Stomach smooth muscle (tissue), 2 donors: ENCODE measurements around the gene DAZAP2.

ENCODE experiments used
- H3K27ac ChIP-seq: one replicate; pipeline ENCODE4 v1.7.0; 2013; ENCODE audit warnings: mild to moderate bottlenecking, low read length, inconsistent platforms
- H3K27me3 ChIP-seq, 2 donors: one replicate each; pipeline ENCODE4 v1.7.0; 2013; ENCODE audit warnings: low read length in 2 of 2; ENCODE audit not compliant: insufficient read depth in 2 of 2, control insufficient read depth in 1 of 2
- H3K36me3 ChIP-seq, 2 donors: one replicate each; pipeline ENCODE4 v1.7.0; 2013; ENCODE audit warnings: low read length in 2 of 2; ENCODE audit not compliant: control insufficient read depth in 2 of 2, insufficient read depth in 2 of 2
- H3K4me1 ChIP-seq: one replicate; pipeline ENCODE4 v1.7.0; 2013; ENCODE audit warnings: low read length; ENCODE audit not compliant: control insufficient read depth, insufficient read depth
- H3K4me3 ChIP-seq, 2 donors: one replicate each; pipeline ENCODE4 v1.7.0; 2013; ENCODE audit warnings: low read length in 2 of 2
- H3K9ac ChIP-seq, 2 donors: one replicate each; pipeline ENCODE4 v1.7.0; 2013; ENCODE audit warnings: low read length in 2 of 2, mild to moderate bottlenecking in 1 of 2
- H3K9me3 ChIP-seq, 2 donors: one replicate each; pipeline ENCODE4 v1.7.0; 2013; ENCODE audit warnings: low read length in 2 of 2; ENCODE audit not compliant: control insufficient read depth in 2 of 2
- donor health status: healthy.
- donor health status: Pancreatic carcinoma.

Gene DAZAP2

GRCh38 chr12:51227962-51228361 is 10.7 kb upstream of the DAZAP2 start:
- no peak overlapping the region for H3K27ac ChIP-seq
- no peaks in the 10 kb centered on the region for H3K36me3 ChIP-seq
- H3K27me3 ChIP-seq: no peaks in the 10 kb centered on the region
- H3K9ac ChIP-seq: no peak overlapping the region
- H3K4me3 ChIP-seq: no peak overlapping the region
- H3K4me1 ChIP-seq: no peaks in the 10 kb centered on the region
- H3K9me3 ChIP-seq: no peaks in the 10 kb centered on the region

DNA sequence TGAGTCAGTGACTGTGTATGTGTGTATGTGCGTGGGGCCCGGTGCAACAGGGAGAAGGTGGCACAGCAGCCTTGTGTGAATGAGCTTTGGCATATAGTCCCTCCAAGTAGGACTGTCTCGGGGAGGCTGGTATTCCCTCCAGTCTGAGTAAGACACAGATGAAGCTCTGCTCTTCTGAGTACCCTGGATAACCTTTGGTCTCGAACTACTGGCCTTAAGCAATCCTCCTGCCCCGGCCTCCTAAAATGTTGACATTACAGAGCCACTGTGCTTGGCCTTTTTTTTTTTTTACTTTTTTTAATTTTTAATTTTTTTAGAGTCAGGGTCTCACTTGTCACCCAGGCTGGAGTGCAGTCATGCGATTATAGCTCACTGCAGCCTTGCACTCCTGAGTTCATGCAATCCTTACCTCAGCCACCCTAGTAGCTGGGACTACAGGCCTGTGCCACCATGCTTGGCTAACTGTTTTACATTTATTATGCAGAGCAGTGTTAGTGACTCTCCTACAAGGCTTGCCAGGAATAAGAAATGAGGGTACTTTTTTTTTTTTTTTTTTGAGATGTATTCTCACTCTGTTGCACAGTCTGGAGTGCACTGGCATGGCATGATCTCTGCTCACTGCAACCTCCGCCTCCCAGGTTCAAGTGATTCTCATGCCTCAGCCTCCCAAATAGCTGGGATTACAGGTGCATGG is 9.4 kb upstream of the DAZAP2 start:
- Histone ChIP-seq H3K9ac (no peak overlapping the region), H3K4me1 (no peaks in the 10 kb centered on the region), H3K4me3 (no peak overlapping the region), H3K9me3 (no peaks in the 10 kb centered on the region), H3K27ac (no peak overlapping the region), H3K36me3 (no peaks in the 10 kb centered on the region), H3K27me3 (no peaks in the 10 kb centered on the region)

DNA sequence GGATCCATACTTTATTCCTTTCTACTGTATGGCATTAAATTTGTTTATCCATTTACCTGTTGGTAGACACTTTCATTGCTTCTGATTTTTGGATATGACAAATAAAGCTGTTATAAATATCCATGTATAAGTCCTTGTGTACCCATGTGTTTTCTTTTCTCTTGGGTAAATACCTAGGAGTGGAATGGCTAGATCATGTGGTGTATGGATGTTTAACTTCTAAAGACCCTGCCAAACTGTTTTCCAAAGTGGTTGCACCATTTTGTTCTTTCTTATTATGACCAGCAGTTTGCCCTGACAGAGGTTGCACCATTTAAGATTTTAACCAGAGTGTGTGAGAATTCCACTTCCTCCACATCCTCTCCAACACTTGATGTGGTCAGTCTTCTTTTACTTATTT is 6.0 kb upstream of the DAZAP2 start:
- H3K27ac ChIP-seq: no peak overlapping the region
- H3K36me3 ChIP-seq: no peaks in the 10 kb centered on the region
- H3K27me3 ChIP-seq: no peaks in the 10 kb centered on the region
- no peaks in the 10 kb centered on the region for H3K9me3 ChIP-seq
- no peak overlapping the region for H3K9ac ChIP-seq
- H3K4me1 ChIP-seq: no peaks in the 10 kb centered on the region
- H3K4me3 ChIP-seq: no peak overlapping the region

GRCh38 chr12:51234530-51234929 is 4.1 kb upstream of the DAZAP2 start:
- no peaks in the 10 kb centered on the region for H3K36me3 ChIP-seq
- H3K4me3 ChIP-seq: no peak overlapping the region
- no peaks in the 10 kb centered on the region for H3K9me3 ChIP-seq
- H3K4me1 ChIP-seq: peaks cover 6% of the 10 kb centered on the region
- H3K27me3 ChIP-seq: no peaks in the 10 kb centered on the region
- no peak overlapping the region for H3K27ac ChIP-seq
- no peak overlapping the region for H3K9ac ChIP-seq

GRCh38 chr12:51238037-51238509 is 553 bp upstream of the DAZAP2 start:
- peak overlapping the region; percentile 100 for H3K27ac ChIP-seq
- H3K4me3 ChIP-seq: peak overlapping the region; percentile 99 to 100
- no peaks in the 10 kb centered on the region for H3K27me3 ChIP-seq
- no peaks in the 10 kb centered on the region for H3K9me3 ChIP-seq
- H3K4me1 ChIP-seq: peaks cover 22% of the 10 kb centered on the region
- peak overlapping the region; percentile 85 to 100 for H3K9ac ChIP-seq
- H3K36me3 ChIP-seq: peaks cover 23 to 24% of the 10 kb centered on the region in 2 donors

DNA sequence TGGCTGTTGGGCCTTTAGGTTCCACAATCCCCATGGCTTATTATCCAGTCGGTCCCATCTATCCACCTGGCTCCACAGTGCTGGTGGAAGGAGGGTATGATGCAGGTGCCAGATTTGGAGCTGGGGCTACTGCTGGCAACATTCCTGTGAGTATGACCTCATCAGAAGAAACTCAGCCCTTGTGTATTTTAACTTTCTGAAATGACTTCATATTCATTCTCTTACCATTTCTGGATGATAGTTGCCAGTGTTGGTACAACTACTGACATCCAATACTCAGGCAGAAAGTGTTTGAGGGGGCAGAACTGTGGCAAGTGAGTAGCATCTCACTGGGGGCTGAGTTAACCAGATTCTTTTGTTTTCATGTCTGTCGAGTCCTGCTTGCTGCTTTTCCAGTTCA is 2.3 kb downstream of the DAZAP2 start:
- peaks cover 28 to 31% of the 10 kb centered on the region in 2 donors for H3K36me3 ChIP-seq
- H3K4me3 ChIP-seq: peak overlapping the region in 1 of 2 donors; percentile 100
- H3K4me1 ChIP-seq: peaks cover 26% of the 10 kb centered on the region
- H3K9me3 ChIP-seq: no peaks in the 10 kb centered on the region
- peak overlapping the region; percentile 7 to 21 for H3K9ac ChIP-seq
- no peaks in the 10 kb centered on the region for H3K27me3 ChIP-seq
- no peak overlapping the region for H3K27ac ChIP-seq

GRCh38 chr12:51242120-51242519 is 3.5 kb downstream of the DAZAP2 start:
- Histone ChIP-seq H3K9ac (no peak overlapping the region), H3K27ac (no peak overlapping the region), H3K4me1 (peaks cover 26% of the 10 kb centered on the region), H3K4me3 (no peak overlapping the region), H3K27me3 (no peaks in the 10 kb centered on the region), H3K36me3 (peaks cover 31 to 32% of the 10 kb centered on the region in 2 donors), H3K9me3 (no peaks in the 10 kb centered on the region)

- H3K4me3 ChIP-seq: no peak overlapping the region
- H3K9ac ChIP-seq: no peak overlapping the region
- H3K27me3 ChIP-seq: no peaks in the 10 kb centered on the region
- H3K36me3 ChIP-seq: peaks cover 31 to 32% of the 10 kb centered on the region in 2 donors
- H3K27ac ChIP-seq: no peak overlapping the region
- peaks cover 32% of the 10 kb centered on the region for H3K4me1 ChIP-seq
- H3K9me3 ChIP-seq: no peaks in the 10 kb centered on the region
Observed at GRCh38 chr12:51242876-51243275, 4.2 kb downstream of the DAZAP2 start.

GRCh38 chr12:51244269-51244668 is 5.6 kb downstream of the DAZAP2 start:
- no peaks in the 10 kb centered on the region for H3K27me3 ChIP-seq
- H3K9ac ChIP-seq: no peak overlapping the region
- no peak overlapping the region for H3K27ac ChIP-seq
- peaks cover 26% of the 10 kb centered on the region for H3K4me1 ChIP-seq
- peaks cover 31 to 32% of the 10 kb centered on the region in 2 donors for H3K36me3 ChIP-seq
- no peaks in the 10 kb centered on the region for H3K9me3 ChIP-seq
- H3K4me3 ChIP-seq: no peak overlapping the region

DNA sequence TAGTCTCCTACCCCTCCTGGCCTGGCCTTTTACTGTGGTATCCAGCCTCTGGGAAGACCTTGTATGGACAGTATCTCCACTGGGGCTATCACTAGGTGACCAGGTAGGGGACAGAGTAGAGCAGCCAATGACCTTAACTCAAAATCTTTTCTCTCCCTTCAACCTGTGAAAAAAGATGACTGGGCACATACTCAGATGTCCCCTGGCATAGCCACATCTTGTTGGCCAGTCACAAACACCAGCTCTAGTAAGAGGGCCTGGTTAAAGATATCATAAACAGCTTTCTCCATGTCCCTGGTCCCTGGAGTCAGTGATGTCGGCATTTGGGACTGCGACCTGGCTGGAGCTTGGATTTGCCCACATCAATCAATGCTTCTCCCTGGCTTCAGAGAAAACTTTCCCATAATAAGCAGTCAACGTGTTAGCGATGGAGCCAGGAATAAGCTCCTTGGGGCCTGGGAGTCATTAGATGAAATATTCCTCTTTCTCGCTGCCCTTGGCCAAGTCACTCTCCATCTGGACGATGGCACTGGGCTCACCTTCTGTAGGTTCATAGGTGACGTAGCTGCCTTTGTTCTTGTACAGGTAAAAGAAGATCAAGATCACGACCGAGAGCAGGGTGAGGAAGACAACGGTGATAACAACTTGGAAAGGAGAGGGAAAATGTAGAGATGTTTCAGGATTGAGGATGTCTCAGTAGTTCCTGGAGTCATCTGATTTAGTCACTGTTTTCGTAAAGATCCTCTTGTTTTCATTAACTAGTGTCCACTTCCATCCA is 7.0 kb downstream of the DAZAP2 start:
- Histone ChIP-seq H3K9me3 (no peaks in the 10 kb centered on the region), H3K27me3 (no peaks in the 10 kb centered on the region), H3K4me3 (no peak overlapping the region), H3K36me3 (peaks cover 26 to 27% of the 10 kb centered on the region in 2 donors), H3K27ac (peak overlapping the region; percentile 18), H3K9ac (peak overlapping the region in 1 of 2 donors; percentile 21), H3K4me1 (peaks cover 16% of the 10 kb centered on the region)
